Fibroblast of skin of left biceps (primary cell): Measurements from ENCODE around the gene ANXA3.
"Not testable (repeated sequence)": the region's sequence is repeated elsewhere in the genome, so short reads cannot be mapped to it uniquely, and the experiment has no call there.

Experiments
- DNase-seq, 2 experiments: peaks; one replicate each; pipeline ENCODE4 v3.0.0-alpha.2; 2013; ENCODE audit warnings: low read depth in 2 of 2

The ANXA3 gene

DNA sequence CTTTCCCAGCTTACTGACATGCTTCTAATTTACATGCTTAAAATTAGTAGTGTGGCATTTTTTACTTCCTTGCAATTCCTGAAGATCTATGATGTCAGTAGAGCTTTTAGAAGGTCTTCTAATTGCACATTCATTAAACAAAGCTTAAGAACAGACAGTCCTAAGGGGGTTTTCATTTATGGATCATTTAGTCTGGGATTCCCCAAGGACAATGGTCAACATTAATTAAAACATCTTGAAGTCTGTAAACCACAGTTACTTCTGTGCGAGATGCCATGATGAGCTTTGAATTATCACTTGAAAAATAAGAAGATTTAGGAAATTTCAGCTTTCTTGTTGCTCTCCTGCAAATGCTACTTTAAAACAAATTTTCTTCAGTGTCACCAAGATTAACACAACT is 20.2 kb downstream of the ANXA3 start:
- DNase-seq: no peak

DNA sequence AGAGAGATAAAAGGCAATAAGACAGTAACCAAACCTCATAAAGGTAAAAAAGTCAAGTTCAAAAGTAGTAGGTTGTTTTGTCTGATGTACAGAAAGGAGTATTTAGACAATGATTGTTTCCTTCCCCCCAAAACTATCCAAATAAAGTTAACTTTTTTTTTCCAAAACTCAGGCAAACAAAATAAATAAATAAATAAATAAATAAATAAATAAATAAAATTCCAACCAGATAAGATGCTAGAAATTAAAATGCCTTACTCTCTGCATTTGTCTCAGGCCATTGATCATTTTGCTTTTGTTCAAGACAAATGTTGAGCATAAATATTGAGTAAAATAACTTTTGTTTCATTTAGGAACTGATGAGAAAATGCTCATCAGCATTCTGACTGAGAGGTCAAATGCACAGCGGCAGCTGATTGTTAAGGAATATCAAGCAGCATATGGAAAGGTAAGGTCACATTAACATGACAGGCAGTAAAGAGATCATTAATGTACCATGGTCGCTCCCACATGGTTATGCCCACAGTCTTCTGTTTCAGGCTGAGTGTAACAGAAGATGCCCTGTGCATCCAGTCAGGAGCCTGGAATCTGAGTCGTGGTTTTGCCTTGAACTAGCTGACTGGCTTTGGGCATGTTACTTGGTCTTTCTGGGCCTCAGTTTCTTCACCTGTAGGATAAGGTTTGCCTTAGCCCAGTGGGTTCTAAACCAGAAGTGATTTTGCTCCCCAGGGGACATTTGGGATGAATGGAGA is 27.3 kb downstream of the ANXA3 start:
- DNase-seq: no peak

DNA sequence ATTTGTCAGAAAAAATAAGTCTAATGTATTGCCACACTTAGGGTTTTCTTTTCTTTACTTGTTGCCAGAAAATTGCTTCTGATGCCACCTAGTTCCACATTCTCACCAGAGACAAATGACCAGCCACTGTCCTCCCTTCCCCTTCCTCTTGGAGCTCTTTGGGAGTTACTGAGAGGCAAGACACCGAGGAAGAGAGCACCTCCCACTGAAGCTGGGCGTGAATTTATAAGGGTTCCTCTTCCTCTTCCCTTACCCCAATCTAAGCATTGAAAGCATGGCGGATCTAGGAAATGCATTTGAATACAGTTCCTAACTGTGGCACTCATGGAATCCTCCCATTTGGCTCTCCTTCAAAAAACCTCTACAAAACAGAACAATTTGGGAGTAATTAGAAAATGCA is 30.0 kb downstream of the ANXA3 start:
- DNase-seq: no peak

DNA sequence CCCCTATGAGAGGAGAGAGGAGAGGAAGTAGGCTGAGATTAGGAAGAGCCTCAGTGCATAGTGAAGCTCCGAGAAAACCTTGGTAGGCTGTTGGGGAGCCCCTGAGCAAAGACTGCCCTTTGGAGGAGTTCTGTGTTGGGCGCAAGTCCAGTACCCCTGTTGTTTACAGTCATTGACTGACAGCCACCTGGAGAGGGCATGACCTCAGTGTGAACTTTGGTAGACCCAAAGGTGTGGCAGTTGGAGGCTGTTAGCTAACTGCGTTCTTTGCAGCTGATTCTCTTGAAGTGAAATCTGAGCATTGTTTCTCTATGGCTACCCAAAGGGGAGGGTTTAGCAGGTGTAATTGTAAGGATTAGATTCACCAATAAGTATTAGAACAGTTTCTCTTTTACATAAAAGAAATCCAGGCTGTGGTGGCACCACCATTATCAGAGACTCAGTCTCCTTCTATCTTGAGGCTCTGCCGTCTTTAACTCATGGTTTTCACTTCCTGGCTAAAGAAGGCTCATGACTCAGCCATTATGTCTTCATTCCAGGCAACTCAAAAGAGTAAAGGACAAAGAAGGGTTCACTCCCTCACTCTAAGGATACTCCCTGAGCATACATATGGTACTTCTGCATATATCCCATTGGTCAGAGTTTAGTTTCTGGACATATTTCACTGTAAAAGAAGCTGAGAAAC is 33.4 kb downstream of the ANXA3 start:
- DNase-seq: no peak

DNA sequence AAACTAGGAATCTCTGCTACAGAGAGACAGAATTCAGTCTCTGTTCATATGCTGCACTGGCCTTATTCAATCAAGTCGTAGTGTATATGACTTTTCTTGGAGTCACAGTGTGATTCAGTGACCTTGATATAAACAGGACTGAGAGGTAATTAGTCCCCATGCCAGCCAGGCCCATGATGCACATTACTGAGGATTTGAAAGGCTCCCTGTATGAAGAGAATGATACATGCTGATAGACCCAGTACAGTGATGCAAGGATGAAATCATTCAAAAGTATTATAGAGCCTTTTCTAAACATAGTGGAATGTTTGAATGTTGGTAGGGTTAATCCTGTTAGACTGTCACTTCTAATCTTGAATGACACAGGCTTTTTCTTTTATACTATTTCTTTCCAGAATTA is 34.1 kb downstream of the ANXA3 start:
- DNase-seq: no peak

DNA sequence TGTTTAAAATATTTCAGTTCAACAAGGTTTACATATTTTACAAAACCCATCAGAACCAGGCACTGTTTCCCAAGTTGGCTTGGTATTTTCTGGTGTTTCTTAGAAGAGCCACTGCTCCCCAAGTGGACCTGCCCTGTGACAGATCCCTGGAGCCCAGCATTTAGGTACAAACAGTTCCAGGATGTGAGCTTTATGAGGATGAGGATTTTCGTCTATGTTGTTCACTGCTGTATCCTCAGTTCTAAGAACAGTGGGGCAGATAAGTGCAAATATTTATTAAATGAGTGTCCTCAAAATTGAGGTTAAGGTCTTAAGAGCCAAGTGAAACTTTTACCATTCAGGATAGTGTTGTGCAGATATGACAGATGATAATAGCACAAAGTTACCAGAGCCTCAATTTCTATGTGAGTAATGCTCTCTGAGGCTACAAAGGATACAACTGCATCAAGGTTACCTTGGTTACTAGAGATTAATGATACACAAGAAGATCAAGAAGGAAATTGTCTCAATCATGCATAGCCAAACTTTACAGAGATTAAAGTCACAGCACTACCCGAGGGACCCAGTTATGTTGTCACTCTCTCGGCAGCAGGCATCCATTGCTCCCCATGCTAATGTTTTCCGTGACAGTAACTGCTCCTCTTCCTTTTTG is 37.5 kb downstream of the ANXA3 start:
- no peak for DNase-seq

DNA sequence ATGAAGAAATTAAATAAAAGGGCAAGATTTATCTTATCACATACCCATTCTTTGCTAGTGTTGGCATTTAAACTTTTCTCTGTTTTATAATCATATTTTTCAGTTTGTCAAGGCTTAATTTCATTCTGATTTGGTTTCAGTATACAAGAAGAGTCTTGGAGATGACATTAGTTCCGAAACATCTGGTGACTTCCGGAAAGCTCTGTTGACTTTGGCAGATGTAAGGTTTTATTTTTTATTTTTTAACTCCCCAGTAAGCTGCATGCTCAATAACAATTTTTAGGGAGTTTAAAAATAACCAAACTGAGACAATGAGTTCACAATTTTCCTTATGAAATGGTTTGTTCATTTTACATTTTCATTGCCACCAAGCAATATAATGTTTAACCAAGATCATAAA is 39.8 kb downstream of the ANXA3 start:
- no peak for DNase-seq

DNA sequence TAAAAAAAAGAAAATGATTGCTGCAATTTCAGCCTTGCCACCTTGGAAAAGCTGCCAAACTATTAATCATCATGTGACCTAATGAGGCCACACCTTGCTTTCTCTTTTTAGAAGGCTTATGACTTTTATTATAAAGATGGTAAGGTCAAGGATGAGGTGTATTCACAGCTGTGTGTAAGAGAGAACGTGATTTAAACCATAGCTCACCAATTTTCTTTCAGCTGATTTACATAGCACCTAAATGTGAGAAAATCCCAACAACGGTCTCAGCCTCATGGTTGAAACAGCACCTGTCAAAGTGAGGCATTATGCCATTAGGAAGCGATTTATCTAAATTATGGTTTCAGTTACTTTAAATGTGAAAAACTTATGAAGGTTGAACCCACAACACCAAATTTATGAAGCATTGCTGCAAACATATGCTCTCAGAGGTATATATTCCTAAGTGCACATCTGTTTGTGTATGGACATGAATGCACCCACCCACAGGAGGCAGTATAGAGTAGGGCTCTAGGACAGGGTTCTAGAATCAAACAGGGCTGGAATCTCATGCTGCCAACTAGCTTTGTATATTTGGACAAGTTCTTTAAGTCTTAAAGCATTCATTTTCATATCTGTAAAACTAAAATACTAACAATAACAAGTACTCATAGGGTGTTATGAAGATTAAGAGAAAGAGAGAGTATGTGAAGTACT is 40.7 kb downstream of the ANXA3 start:
- DNase-seq: no peak

DNA sequence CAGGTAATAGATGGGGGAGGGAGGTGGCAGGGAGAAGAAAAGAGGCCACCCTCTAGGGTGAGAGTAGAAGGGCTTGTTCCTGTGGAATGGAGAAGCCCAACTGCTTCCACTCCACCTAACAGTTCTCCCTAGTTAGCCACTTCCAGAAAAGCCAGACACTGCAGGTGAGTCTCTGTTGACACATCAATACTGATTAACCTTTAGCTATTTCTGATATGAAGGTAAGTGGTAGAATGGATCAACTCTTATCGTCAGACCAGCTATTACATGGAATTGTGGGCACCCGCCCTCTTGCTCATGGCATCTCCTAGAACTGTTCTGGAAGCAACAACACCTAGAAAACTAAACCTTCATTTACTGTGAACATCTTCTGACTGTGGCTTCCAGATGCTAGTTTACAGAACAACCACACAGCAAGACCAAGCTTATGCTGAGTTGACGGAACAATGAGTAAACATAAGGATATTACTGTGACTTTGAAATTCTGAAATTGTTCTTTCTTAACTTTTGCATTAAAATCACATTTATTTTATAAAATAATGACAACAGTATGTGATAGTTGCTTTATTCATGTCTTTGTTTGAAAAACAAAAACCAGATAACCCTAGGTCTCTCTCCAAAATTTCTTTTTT is 44.7 kb downstream of the ANXA3 start:
- DNase-seq: no peak

DNA sequence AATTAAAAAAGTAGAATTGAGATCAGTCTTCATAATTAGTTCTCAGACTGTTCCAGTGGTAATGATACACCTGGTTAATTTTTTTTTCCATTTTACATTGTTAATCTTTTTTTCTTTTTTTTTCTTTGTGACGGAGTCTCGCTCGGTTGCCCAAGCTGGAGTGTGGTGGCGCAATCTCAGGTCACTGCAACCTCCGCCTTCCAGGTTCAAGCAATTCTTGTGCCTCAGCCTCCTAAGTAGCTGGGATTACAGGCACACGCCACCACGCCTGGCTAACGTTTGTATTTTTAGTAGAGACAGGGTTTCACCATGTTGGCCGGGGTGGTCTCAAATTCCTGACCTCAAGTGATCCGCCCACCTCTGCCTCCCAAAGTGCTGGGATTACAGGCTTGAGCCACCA is 46.9 kb downstream of the ANXA3 start:
- DNase-seq: not testable (repeated sequence)

DNA sequence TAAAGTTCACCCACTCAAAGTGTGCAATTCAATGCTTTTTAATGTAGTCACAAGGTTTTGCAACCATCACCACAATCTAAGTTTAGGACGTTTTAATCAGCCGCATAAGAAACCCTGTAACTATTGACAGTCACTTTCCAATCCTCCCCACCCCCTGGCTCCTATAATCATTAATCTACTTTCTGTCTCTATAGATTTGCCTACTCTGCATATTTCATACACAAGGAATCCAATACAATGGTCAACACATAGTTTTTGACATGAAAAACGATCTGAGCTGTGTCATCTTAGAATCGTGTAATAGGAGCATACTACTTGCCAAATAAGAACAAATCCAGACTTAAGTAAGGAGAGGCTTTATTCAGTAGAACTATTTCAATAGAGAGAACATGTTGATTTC is 47.6 kb downstream of the ANXA3 start:
- DNase-seq: no peak

DNA sequence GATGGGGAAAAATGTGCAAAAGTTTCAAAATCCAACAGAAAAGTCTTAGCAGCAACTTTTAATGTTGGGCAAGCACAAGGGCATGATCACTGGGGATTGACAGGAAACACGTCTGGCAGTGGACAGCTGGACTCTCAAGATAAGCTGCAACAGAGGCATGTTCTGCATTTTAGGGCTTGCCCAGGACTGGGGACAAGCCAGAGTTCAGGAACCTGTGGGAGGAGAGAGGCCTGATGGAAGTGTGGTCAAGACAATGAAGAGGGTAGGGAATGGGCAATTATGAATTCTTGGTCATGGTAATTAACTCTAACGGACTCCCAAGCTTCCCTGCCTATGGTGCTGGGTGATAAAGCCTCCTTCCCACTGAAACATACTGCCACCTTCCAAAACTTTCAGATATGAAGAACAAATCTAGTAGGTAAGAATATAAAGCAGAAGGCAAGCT is 48.4 kb downstream of the ANXA3 start:
- DNase-seq: no peak

DNA sequence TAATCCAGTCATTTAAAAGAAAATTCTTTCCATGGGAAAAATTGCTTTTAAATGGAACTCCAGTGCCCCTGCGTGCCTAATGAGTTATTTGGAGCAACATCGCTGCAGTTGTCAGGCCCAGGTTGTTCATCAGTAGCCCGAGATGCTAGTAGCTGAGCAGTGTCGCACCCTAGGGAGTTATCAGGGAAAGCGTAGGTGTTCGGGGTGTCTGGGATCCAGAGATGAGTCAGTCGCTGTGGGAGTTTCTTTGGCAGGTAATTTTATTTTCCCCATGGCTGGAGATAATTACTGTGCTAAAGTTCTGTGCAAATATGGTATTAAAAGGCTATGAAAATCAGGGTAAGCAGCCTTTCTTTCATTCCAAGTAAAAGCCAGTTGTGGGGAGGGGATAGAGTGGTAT is 49.4 kb downstream of the ANXA3 start:
- no peak for DNase-seq

DNA sequence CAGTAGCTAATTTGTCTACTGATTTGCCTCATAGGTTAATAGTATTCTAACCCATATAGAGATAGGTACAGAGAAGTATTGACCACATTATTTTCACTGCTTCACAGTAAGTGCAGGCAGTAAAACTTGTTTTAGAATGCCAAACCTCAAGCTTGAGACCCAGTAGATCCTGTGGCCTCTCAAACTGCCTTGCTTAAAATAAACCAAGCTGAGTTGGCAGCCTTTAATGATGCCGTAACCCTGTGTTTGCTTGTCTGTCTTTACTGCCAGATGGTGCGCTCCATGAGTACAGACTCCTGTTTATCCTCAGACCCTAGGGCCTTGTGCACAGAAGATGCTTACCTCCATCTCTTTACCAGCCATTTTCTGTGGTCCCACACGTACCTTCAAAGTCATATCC is 50.8 kb downstream of the ANXA3 start:
- DNase-seq: no peak

DNA sequence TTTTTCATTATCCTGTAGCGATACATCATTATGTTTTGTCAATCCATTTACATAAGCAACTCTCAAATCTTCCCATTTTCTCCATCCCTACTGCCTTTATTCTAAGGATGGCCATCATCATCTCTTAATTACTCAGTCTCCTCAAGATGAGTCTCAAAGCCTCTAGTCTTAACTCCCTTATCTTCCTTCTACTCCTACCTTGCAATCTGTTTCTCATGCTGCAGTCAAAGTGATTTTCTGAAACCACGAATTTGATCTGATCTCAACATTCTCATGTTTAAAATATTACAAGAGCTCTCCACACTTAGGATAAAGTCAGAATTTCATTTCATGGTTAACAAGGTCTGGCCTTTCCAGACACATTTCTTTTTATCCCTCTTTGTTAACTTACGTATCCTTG is 51.8 kb downstream of the ANXA3 start:
- DNase-seq: no peak

DNA sequence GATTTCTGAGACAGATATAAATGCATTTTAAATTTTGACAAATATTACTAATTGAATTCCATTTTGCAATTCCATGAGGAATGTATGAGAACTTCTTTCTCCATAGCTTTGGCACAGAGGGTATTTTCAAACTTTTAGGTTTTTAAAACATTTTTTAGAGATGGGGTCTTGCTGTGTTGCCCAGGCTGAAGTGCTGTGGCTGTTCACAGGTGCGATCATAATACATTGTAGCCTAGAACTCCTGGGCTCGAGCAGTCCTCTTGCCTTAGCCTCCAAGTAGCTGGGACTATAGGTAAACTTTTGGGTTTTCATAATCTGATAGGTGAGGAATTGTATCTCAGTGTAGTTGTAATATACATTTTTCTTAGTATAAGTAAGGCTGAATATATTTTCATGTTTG is 53.4 kb downstream of the ANXA3 start:
- DNase-seq: no peak

DNA sequence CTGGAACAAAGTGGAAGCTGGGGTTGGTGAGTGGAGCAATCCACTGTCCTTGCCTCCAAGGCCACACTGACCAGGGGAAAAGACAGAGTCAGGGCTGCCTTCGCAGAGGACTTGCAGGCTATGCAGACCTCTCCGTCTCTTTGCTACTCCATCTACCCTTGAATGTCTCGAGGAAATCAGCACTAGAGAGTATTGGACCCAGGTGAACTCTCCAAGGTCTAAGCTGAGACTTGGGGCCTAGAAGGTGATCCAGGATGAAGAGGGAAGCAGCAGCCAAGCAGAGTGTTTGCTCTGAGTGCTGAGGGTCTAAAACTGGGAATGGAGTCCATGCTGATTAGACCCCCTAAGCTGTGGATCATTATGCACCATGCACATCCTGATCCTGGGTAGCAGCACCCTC is 54.5 kb downstream of the ANXA3 start:
- DNase-seq: no peak

DNA sequence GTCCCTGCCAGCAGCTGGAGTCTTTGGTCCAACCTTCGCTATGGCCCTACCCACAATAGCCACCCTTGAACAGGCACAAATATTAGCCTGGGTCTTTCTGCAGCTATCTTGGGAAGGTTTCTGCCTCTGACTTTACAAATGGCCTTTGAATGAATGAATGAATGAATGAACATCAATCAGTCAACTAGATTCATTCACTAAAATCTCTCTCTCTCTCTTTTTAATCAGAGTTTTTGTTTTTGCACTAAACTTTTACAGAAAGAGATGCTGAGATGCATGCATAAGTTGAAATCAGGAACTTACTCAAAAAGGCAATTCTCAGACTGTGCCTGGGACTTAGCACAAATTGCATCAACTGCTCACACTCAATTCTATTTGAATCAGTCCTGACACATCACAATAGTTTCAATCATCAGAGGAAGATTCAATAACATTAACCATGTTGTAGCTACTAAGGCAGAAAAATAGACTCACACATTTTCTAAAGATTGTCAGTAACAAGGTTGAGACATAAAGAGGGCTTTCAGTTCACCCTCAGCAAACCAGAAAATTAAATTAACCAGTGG is 55.0 kb downstream of the ANXA3 start:
- DNase-seq: no peak

DNA sequence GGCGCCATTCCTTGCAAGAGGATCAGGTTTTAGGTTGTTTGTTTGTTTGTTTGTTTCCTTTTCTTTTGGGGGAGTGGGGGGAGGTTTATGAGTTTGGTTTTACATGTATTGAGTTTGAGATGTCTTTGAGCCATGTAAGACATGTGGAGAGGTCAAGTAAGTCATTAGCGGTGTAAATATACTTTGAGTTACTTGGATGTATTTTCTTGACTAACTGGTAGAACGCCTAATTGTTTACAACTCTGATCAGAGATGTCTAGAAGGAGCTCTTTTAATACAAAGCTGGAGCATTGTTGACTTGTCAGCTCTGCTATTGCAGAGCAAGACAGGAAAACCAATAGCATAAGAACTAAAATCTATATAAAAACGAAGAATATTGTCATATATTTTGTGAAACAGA is 57.1 kb downstream of the ANXA3 start:
- no peak for DNase-seq

DNA sequence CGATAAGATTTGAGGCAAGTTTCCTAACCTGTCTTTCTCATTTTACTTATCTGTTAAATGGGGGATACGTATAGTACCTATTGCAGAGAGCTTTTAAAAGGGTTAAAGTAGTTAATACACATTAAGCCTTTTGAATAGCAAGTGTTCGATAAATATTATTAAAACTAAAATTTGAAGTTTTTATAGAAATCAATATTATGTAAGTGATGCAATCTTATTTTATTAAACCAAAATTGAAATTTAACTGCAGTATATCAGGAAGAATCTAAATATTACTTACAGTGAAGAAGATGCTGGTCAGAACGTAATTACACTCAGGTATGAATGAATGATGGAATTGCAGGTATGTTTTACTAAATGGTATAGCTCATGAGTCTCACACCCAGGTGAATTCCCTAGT is 58.0 kb downstream of the ANXA3 start:
- DNase-seq: no peak

DNA sequence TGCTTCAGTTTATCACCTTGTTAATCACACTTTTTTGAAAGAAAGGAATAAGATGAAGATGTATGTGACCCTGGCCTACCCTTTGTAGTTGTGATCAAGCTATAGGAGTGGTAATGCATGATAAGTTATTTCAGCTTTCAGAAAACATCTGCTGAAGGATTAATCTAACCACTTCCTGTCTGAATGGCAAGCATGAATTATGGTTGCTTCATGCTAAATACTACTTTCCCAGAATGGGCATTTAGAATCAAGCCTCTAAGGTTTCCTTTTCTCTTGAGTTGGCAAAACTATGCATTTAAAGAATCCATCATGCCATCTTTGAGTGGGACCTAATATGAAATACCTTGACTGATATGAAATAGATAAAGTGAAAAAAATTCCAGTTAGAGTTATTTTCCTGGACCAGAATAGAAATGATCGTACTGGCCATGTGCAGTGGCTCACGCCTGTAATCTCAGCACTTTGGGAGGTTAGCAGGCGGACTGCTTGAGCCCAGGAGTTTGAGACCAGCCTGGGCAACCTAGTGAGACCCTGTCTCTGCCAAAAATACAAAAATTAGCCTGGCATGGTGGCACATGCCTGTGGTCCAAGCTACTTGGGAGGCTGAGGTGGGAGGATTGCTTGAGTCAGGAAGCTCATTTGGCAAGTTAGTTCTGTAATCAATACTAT is 59.1 kb downstream of the ANXA3 start:
- DNase-seq: peak; percentile 17 to 31
